ENCODE results near the gene DNMT3L.
"Not testable (repeated sequence)": the region's sequence is repeated elsewhere in the genome, so short reads cannot be mapped to it uniquely, and the experiment has no call there.

Gene DNMT3L

GRCh38 chr21:44249204-44250037 is 12.3 kb downstream of the DNMT3L start:
- in situ Hi-C loops (cut with MboI; ENCODE audit: low sequenced_read_pairs), result not testable (repeated sequence)

- in situ Hi-C loops (cut with MboI; ENCODE audit: low sequenced_read_pairs), result not testable (repeated sequence)
Measured at GRCh38 chr21:44247904-44248303, 13.8 kb downstream of the DNMT3L start.

- in situ Hi-C loops (cut with MboI; ENCODE audit: low sequenced_read_pairs), result not testable (repeated sequence)
Measured at GRCh38 chr21:44243980-44244379, 17.7 kb downstream of the DNMT3L start.

- in situ Hi-C loops (cut with MboI; ENCODE audit: low sequenced_read_pairs), result not testable (repeated sequence)
Measured at GRCh38 chr21:44241281-44241680, 20.4 kb downstream of the DNMT3L start.

- in situ Hi-C loops (cut with MboI; ENCODE audit: low sequenced_read_pairs), result not testable (repeated sequence)
Measured at GRCh38 chr21:44240842-44241241, 20.9 kb downstream of the DNMT3L start, which contains the start of gene ICOSLG. Gene ICOSLG (minus strand): TSS chr21:44240943. CDS start chr21:44240817, 126 bp downstream.

- in situ Hi-C loops (cut with MboI; ENCODE audit: low sequenced_read_pairs), result not testable (repeated sequence)
Measured at GRCh38 chr21:44240353-44240752, 21.3 kb downstream of the DNMT3L start.

GRCh38 chr21:44229561-44229960 is 32.1 kb downstream of the DNMT3L start:
- in situ Hi-C loops (cut with MboI; ENCODE audit: low sequenced_read_pairs), result not testable (repeated sequence)

GRCh38 chr21:44228109-44228508 is 33.6 kb downstream of the DNMT3L start:
- in situ Hi-C loops (cut with MboI; ENCODE audit: low sequenced_read_pairs), result not testable (repeated sequence)

- in situ Hi-C loops (cut with MboI; ENCODE audit: low sequenced_read_pairs), result not testable (repeated sequence)
Measured at GRCh38 chr21:44227614-44228013, 34.1 kb downstream of the DNMT3L start.

GRCh38 chr21:44225605-44226004 is 36.1 kb downstream of the DNMT3L start:
- in situ Hi-C loops (cut with MboI; ENCODE audit: low sequenced_read_pairs), result not testable (repeated sequence)

GRCh38 chr21:44223334-44223733 is 38.4 kb downstream of the DNMT3L start:
- in situ Hi-C loops (cut with MboI; ENCODE audit: low sequenced_read_pairs), result not testable (repeated sequence)

GRCh38 chr21:44220674-44221073 is 41.0 kb downstream of the DNMT3L start:
- in situ Hi-C loops (cut with MboI; ENCODE audit: low sequenced_read_pairs), result not testable (repeated sequence)

GRCh38 chr21:44218461-44218860 is 43.2 kb downstream of the DNMT3L start:
- in situ Hi-C loops (cut with MboI; ENCODE audit: low sequenced_read_pairs), result not testable (repeated sequence)

GRCh38 chr21:44211978-44212377 is 49.7 kb downstream of the DNMT3L start:
- in situ Hi-C loops (cut with MboI; ENCODE audit: low sequenced_read_pairs), result not testable (repeated sequence)

GRCh38 chr21:44211574-44211973 is 50.1 kb downstream of the DNMT3L start:
- in situ Hi-C loops (cut with MboI; ENCODE audit: low sequenced_read_pairs), result not testable (repeated sequence)

GRCh38 chr21:44207860-44208646 is 53.6 kb downstream of the DNMT3L start:
- in situ Hi-C loops (cut with MboI; ENCODE audit: low sequenced_read_pairs), result not testable (repeated sequence)

GRCh38 chr21:44206698-44207676 is 54.7 kb downstream of the DNMT3L start:
- in situ Hi-C loops (cut with MboI; ENCODE audit: low sequenced_read_pairs), result not testable (repeated sequence)

- in situ Hi-C loops (cut with MboI; ENCODE audit: low sequenced_read_pairs), result not testable (repeated sequence)
Measured at GRCh38 chr21:44206187-44206586, 55.5 kb downstream of the DNMT3L start.

- in situ Hi-C loops (cut with MboI; ENCODE audit: low sequenced_read_pairs), result not testable (repeated sequence)
Measured at GRCh38 chr21:44202590-44203299, 59.0 kb downstream of the DNMT3L start.

- in situ Hi-C loops (cut with MboI; ENCODE audit: low sequenced_read_pairs), result not testable (repeated sequence)
Measured at GRCh38 chr21:44199997-44200396, 61.7 kb downstream of the DNMT3L start.

Data from HL-60/S4 treated with retinoic acid at 250 ng/mL for 4 days and 3 days (cell line).